ENCODE measurements around the gene SLC9A7.

The SLC9A7 gene

DNA sequence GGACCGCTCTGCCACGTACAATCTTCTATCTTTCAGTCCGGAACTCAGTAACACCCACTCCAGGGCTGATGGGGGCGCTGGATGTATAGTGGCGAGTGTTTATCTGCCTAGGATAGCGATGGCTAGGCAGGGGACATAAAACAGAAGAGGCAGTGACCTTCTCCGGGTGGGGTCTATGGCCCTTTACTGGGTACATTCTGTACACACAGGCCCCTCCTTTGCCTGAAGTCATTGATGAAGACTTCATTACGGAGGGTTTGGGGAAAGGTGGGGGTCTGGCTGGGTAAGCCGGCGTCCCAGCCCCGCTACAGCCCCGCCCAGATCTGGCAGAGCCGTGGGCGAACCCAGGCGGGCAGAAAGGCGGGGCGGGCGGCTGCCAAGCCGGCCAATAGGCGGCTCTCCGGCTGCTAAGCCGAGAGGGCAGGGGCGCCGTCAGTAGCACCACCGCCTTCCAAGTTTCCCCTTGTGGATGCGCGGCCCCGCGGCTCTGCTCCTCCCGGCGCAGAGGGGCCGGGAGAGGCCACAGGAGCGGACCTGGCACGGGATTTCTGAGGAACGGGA lies 185.5 kb downstream of the SLC9A7 start, which contains the start of gene CHST7:
Gene CHST7 (plus strand): TSS at position 435 of the 561 bp plus-strand sequence. CDS start 167 bp downstream, outside the sequence.
- DNase-seq (ENCODE audit: low spot score), result peak; percentile 72

DNA sequence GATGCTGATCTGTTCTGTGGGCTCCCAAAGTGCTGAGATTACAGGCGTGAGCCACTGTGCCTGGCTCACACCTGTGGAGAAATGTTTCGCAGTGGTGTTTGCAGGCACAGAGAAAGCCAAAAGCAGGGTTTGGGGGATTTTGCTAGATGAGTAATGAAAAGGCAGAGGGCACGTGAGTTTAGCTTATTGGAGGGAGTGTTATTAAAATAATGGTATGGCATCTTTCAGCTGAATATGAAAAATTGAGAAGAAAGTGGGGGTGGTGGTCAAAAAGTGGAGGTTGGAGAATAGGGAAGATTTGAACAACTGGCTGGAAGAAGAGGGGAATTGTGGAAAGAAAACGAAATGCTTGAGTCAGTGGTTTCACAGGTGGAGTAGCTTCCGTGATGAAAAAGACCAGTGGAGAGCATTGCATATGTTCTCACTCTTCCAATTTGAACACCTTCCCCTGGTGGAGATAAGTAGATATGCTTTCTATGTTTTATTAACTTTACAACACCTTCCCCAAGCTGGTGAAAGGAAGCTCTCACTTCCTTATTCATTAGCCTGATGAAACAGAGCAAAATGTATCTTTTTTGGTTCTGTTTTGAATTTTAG lies 186.5 kb downstream of the SLC9A7 start:
- DNase-seq (ENCODE audit: low spot score), result no peak

DNA sequence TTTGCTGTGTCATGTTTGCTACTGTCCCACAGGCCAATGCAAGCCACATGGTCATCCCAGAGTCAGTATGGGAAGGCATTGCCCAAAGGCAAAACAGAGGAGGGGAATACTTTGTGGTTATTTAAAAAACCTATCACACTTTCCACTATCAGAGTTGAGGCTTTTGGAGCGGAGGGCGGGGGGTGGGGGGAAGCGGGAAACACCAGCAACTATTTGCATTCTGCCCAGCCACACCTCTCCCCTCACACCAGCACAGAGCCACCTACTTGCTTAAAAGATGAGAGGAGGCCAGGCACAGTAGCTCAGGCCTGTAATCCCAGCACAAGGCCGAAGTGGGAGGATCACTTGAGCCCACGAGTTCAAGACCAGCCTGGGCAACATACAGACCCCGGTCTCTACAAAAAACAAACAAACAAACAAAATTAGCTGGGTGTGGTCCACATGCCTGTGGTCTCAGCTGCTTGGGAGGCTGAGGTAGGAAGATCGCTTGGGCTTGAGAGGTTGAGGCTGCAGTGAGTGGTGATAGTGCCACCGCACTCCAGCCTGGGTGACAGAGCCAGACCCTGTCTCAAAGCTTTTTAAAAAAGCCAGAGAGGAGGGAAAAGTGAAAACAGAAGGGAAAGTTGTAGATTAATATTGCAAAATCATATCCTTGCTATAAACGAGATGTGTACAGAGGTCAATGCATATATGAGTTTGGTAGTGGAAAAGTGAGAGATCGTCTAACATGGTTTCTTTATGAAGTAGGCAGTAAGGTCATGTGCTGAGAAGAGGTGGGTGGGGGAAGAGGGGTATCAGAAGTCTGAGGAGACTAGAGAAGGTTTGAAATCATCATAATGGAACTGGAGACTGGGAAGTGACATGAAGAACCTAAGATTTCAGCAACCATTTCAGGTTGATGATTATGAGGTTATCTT lies 187.2 kb downstream of the SLC9A7 start:
- no peak for DNase-seq (ENCODE audit: low spot score)

DNA sequence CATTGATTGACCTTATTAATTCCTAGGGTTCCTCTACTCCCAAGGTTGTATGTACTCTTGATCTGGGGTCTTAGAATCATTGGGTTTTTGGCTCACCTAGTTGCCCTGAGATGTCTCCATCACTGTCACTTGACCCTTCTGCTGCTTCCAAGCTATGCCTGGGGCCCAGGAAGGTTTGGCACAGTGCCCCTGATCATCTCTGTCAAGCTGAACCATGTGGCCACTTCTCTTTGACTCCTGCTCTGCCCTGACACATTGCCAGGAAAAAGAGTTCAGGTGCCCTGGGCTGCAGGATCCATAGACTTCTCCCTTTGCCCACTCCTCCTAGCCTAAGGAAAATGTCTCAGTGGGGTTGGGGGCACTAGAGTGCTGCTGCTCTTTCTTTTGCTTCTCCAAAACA lies 189.3 kb downstream of the SLC9A7 start:
- no peak for DNase-seq (ENCODE audit: low spot score)

DNA sequence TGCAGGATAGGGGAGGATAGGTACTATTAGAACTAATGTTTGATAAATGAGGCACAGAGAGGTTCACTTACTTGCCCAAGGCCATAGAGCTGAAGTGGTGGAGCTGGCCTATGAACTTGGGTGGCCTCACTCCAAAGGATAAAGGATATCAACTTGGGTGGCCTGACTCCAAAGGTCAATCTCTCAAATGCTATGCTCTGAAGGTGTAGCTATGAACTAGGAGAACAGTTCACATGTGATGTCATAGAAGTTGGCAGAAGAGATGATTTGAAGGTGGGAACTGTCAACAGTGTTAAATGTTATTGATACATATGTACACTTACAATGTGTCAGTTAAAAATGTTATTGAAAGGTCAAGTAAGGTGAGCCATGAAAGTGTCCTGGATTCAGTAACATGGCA lies 191.5 kb downstream of the SLC9A7 start:
- no peak for DNase-seq (ENCODE audit: low spot score)

DNA sequence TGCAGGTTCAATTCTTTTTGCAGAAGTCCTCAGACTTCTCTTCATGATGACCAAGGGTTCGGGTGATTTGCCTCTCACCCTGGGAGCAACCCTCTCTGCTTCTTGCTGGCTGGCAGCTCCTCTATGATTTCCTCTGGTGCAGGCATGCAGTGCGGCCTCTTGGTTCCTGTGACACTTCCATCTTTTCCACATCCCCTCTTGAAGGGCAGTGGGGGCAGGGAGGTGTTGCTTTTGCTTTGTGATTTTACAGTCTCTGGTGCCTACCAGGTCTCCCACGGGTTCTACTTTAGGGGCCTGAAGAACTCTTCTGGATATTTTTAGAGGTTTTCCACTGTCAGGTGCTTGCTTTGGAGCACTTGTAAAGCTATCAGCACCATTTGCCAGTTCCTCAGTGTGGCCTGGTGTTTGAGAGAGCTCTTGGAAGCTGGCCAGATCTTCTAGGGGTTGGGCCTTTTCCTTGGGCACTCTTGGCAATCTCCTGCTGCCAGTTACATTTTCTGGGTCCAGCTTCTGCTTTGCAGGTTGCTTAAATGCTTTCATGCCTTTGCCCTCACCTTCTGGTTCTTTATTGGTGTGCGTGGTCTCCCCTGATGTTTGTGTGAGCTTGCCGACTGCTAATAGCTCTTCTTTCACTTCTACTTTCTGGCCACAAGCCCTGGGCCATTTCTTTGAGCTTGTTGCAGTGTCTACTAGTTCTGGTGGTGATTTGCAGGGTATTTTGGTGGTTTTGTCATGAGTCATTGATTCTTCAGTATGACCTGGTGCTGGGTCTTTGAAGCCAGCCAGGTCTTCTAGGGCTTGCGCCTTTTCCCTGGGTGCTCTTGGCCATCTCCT lies 196.9 kb downstream of the SLC9A7 start:
- DNase-seq (ENCODE audit: low spot score), result no peak

DNA sequence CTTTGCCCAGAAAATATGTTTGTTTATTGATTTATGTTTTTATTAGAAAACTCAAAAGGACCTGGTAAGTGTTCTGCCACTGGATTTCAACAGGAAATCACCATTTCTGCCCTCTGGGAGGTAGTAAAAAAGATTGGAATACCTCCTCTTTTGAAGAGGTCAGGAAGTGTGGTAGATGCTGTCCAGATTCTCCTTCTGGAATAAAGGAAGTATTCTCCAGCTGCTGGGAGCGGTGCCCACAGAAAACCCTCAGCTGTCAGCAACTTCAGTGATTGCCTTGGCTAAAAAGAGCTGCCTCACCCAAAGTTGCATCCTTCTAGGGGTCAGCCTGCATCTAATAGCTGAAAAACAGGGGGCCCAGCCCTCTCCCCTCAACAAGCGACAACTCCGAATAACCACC lies 199.9 kb downstream of the SLC9A7 start:
- DNase-seq (ENCODE audit: low spot score), result no peak

DNA sequence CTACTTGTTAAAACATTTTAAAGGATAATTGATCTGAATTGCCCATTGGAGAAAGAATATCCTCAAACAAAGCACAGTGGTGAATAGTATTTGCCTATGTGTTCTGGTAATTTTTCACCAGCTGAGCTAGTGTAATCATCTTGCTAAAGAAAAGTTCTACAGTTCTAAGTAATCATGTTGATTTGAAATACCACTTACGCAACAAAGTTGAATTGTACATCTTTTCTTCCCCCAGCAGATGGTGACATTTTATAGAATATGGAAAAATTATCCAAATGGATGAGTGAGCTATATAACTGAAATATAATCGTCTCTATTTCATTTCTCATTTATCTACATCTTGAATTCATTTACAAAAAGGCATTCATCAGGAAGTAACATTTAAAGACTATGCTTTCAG lies 204.0 kb downstream of the SLC9A7 start:
- no peak for DNase-seq (ENCODE audit: low spot score)

DNA sequence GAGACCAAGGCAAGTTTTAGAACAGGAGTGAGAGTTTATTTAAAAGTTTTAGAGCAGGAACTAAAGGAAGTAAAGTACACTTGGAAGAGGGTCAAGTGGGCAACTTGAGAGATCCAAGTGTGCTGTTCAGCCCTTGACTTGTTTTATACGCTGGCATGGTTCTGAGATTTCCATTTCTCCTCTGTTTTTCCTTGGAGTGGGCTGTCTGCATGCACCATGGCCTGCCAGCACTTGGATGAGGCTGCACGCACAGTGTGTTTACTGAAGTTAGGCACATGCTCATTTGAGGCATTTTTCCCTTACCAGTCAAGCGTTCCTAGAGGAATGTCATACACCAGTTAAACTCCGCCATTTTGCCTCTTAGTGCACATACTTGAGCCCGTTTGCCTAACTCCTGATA lies 205.0 kb downstream of the SLC9A7 start:
- DNase-seq (ENCODE audit: low spot score), result no peak

DNA sequence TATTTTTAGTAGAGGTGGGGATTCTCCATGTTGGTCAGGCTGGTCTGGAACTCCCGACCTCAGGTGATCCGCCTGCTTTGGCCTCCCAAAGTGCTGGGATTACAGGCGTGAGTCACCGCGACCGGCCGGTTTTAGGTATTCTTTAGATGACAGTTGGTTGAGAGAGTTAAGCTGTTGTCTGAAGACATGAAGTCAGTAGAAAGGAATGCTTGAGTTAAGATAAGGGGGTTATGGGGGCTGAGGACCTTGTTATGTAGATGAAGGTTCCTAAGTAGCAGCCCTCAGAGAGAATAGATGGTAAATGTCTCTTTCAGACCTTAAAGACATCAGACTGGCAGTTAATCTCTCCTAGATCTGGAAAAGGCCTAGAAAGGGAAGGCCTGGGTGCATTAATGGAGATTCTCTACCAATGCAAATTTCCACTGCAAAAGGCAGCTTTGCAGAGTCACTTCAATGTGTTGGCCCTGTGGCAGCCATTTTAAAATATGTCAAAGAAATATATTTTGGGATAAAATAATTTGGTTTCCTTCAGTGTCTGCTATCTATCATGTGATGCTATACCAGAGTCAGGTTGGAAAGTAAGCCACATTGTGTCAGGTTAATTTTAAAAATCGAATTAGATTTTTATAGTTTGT lies 207.3 kb downstream of the SLC9A7 start:
- DNase-seq (ENCODE audit: low spot score), result no peak

DNA sequence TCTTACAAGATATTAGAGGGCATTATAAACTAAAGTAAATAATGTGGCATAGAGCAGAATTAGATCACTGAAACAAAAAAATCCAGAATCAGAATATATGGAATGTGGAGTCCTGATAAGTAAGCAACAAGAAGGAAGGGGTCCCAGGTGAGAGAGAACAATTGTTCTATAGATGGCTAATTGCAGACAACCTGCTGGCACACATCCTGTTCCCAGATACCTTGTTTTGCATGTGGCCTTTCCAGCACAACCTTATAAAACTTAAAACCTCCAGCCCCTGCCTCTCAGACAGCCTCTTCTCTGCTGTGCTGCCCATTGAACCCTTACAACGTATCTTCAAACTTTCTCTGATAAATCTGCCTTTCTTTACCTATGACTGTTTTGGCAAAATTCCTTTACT lies 209.0 kb downstream of the SLC9A7 start:
- DNase-seq (ENCODE audit: low spot score), result no peak

Measured in AG20443 (cell line).